Measurements from ENCODE around the gene ANKRD33.

ANKRD33 gene, protein sequence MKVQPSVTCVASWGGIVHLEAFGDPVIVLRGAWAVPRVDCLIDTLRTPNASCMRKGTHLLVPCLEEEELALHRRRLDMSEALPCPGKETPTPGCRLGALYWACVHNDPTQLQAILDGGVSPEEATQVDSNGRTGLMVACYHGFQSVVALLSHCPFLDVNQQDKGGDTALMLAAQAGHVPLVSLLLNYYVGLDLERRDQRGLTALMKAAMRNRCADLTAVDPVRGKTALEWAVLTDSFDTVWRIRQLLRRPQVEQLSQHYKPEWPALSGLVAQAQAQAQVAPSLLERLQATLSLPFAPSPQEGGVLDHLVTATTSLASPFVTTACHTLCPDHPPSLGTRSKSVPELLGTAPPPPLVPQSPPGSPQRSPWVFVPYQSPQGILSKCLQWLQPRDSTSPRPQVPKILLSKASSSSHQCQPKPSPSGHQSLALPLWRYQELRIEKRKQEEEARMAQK

DNA sequence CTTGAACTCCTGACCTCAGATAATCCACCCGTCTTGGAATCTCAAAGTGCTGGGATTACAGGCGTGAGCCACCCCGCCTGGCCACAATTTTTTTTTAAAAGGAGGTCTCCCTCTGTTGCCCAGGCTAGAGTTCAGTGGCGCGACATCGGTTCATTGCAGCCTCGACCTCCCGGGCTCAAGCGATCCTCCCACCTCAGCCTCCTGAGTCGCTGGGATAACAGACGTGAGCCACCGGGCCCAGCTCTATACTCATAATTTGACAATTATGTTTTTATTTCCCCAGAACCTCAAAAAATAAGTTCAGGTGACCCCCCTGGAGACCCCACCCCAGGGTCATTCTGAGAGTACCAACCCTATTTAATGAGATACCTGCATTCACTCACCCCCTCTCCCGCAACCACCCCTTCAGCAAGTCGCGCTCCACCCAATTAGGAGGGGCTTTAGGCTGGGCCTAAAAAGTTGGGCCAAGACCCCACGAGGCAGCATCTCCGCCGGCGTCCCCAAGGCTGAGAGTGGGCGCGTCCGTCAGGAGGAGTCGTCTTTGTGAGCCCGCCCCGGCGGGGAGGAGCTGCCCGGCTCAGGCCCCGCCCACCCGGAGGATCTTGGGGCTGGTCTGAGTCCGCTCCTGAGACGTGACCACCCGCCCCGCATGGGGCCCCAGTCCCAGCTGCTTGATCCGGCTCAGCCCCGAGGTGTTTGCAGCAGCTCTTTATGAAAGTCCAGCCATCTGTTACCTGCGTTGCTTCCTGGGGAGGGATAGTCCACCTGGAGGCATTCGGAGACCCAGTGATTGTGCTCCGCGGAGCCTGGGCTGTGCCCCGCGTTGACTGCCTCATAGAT is at the start of gene ANKRD33:
Gene ANKRD33 (plus strand): TSS at position 628 of the 840 bp plus-strand sequence. CDS start 84 bp downstream, at position 712.
- peaks cover 11% of the 10 kb centered on the region for H3K27me3 Mint-ChIP-seq
- intact Hi-C loops (cut with micrococcal nuclease): no loop called here
- H3K36me3 Mint-ChIP-seq (ENCODE audit: low read depth): no peaks in the 10 kb centered on the region
- H3K9me3 Mint-ChIP-seq: no peaks in the 10 kb centered on the region
- peak within 1 kb of the TSS; percentile 14 for H3K27ac Mint-ChIP-seq
- H3K4me3 Mint-ChIP-seq: no peak within 1 kb of the TSS
- H3K4me1 Mint-ChIP-seq (ENCODE audit: low read depth): peaks cover 63% of the 10 kb centered on the region

DNA sequence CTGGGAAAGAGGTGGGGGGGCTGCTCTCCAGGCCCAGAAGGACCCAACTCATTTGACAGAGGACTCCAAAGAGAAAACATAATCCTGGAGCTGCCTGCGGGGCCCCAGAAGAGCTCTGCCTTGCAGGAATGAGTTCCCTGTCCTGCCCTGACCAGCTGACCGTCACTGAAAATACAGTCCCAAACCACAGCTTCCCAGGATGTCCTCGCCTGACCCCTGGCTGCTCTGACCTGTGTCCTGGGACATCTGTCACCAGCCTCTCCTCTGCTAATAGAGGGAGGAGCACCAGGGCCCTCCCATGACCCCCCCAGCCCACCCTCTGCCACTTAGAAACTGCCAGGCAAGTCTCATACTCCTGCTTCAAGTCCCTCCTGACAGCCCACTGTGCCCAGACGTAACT is 49.1 kb upstream of the ANKRD33 start:
- peak overlapping the region; percentile 70 for H3K27ac Mint-ChIP-seq
- no peaks in the 10 kb centered on the region for H3K36me3 Mint-ChIP-seq (ENCODE audit: low read depth)
- H3K9me3 Mint-ChIP-seq: no peaks in the 10 kb centered on the region
- intact Hi-C loops (cut with micrococcal nuclease): no loop called here
- peaks cover 44% of the 10 kb centered on the region for H3K27me3 Mint-ChIP-seq
- H3K4me1 Mint-ChIP-seq (ENCODE audit: low read depth): peaks cover 41% of the 10 kb centered on the region
- no peak overlapping the region for H3K4me3 Mint-ChIP-seq

DNA sequence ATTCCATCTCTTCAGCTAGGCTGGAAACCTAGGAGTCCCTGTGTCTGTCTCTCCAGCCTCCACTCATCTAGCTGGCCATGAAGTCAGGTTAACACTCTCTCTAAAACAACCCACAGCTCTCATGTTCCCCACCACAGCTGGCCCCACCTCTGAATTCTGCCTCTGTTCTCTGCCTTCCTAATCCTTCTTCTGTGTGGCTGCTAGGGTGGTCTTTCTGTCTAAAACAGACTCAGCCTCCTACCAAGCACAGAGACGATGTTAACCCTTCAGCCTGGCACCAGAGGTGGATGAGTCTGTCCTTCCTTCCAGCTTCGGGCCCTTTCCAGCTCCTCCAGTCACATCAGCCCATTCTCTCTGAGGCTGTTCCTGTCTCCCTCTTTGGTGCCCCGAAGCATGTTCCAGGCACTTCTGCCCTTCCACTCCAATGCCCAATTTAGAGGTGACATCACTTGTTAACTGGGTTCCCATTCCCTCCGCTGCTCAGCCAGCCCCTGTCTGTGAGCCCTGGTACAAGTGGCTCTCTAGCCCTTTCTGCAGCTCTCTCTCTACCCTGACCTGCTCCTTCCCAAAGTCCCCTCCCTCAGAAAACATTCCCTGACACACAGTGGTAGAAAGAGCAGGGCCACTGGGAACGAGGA is 48.5 kb upstream of the ANKRD33 start:
- Mint-ChIP-seq H3K27me3 (peaks cover 48% of the 10 kb centered on the region), H3K27ac (peak overlapping the region; percentile 70)

DNA sequence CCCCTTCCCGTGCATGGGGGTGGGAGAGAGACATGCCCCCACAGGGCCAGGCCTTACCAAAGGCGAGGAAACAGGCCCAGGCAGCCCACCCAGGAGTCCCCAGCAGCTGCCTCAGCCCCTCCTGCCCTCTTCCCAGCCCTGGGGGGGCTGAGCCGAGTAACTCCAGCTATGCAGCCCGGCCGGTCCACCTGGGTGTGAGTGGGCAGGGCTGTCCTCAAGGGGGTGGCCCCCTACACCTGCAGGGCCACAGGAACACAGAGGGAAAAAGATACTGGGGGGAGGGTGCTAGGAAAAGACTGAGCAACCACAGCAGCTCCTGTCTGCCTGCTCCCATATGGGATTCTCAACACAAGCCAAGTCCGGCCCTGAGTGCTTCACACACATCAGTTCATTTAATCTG is 46.9 kb upstream of the ANKRD33 start:
- H3K27me3 Mint-ChIP-seq: peaks cover 63% of the 10 kb centered on the region
- peaks cover 47% of the 10 kb centered on the region for H3K4me1 Mint-ChIP-seq (ENCODE audit: low read depth)
- no peak overlapping the region for H3K4me3 Mint-ChIP-seq
- H3K9me3 Mint-ChIP-seq: no peaks in the 10 kb centered on the region
- intact Hi-C loops (cut with micrococcal nuclease): no loop called here
- H3K27ac Mint-ChIP-seq: no peak overlapping the region
- H3K36me3 Mint-ChIP-seq (ENCODE audit: low read depth): no peaks in the 10 kb centered on the region

More for the DNA sequence above, 48.5 kb upstream of the ANKRD33 start:
- Mint-ChIP-seq H3K36me3 (ENCODE audit: low read depth) (no peaks in the 10 kb centered on the region), H3K9me3 (no peaks in the 10 kb centered on the region), H3K4me1 (ENCODE audit: low read depth) (peaks cover 40% of the 10 kb centered on the region), H3K4me3 (no peak overlapping the region)
- intact Hi-C loops (cut with micrococcal nuclease): no loop called here

DNA sequence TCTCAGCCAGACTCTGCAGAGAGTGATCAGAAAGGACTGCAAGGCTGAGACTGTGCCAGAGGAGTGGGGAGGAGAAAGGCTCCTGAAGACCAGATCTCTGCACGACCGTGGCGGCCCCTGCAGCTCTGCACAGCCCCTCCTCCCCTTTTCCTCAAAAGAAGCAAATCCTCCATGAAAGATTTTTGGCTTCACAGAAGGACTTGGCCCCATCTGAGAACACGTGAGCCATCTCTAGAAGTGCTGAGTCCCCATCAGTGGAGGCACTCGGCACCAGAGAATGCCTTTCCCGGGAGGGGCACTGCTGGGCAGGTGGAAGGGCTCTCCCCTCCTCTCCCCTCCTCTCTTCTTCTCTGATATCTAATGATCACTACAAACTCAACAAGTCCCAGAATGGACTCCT is 46.2 kb upstream of the ANKRD33 start:
- H3K27me3 Mint-ChIP-seq: peaks cover 70% of the 10 kb centered on the region
- H3K9me3 Mint-ChIP-seq: no peaks in the 10 kb centered on the region
- H3K4me1 Mint-ChIP-seq (ENCODE audit: low read depth): peaks cover 55% of the 10 kb centered on the region
- no peaks in the 10 kb centered on the region for H3K36me3 Mint-ChIP-seq (ENCODE audit: low read depth)
- H3K27ac Mint-ChIP-seq: no peak overlapping the region
- intact Hi-C loops (cut with micrococcal nuclease): no loop called here
- H3K4me3 Mint-ChIP-seq: no peak overlapping the region

DNA sequence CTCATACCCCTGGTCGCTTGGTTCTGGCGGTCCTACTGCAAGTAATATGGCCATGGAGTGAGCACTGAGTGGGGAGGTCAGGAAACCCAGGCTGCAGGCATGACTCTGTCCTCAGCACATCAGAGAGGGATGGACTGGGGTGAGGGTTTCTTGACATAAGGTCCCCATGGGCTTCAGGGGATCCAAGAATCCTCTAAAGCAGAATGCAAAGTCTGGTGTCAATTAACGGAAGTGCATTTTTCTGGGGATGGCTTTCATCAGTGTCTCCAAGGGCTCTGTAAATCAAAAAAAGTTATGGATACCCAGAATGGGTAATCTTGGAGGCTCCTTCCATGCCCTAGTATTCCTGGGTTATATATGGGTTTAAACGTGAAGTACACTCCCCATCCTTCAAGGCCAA is 43.0 kb upstream of the ANKRD33 start:
- Mint-ChIP-seq H3K36me3 (ENCODE audit: low read depth) (no peaks in the 10 kb centered on the region), H3K27me3 (peaks cover 66% of the 10 kb centered on the region)

DNA sequence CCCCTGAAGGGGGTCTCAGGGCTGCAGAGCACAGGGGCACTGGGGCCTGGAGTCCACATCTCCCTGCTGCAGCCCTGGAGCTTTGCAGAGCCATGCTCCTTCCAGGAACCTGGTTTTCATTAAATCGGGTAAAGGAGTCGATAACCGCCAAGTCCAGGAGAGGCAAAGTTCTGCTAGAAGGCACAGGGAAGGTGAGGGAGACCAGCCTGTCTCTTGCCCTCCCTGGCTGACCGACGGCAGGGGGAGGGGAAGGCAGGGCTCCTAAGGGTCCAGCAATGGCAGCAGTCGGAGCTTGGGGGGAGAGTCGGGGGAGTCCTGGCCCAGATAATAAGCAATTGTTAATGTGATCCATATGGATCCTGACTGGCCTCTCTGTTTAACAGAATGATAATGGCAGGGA is 42.4 kb upstream of the ANKRD33 start:
- intact Hi-C loops (cut with micrococcal nuclease): no loop called here
- Mint-ChIP-seq H3K27me3 (peaks cover 66% of the 10 kb centered on the region), H3K9me3 (no peaks in the 10 kb centered on the region), H3K27ac (no peak overlapping the region), H3K4me1 (ENCODE audit: low read depth) (peaks cover 50% of the 10 kb centered on the region), H3K4me3 (no peak overlapping the region), H3K36me3 (ENCODE audit: low read depth) (no peaks in the 10 kb centered on the region)

More for the DNA sequence above, 43.0 kb upstream of the ANKRD33 start:
- Mint-ChIP-seq H3K4me1 (ENCODE audit: low read depth) (peaks cover 50% of the 10 kb centered on the region), H3K27ac (no peak overlapping the region), H3K4me3 (no peak overlapping the region), H3K9me3 (no peaks in the 10 kb centered on the region)
- intact Hi-C loops (cut with micrococcal nuclease): no loop called here

DNA sequence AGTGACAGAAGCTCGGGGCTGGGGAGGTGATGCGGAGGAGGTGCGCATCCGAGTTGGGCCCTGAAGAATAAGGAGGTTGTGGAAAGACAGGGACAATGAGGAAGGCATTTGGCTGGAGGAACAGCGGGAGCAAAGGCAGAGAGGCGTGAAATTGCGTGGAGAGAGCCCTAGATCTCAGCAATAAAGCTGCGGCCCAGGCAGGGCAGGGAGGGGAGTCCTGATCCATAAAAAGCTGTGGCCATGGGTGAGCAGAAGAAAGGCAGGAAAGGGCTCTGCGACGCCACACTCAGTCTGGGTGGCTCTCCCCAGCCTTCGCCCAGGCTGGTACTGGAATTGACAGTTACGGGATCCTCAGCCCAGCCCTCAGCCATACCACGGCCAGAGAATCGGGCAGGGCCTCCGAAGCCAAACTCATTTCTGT is 41.6 kb upstream of the ANKRD33 start:
- Mint-ChIP-seq H3K4me3 (peak overlapping the region; percentile 30), H3K36me3 (ENCODE audit: low read depth) (no peaks in the 10 kb centered on the region), H3K9me3 (no peaks in the 10 kb centered on the region), H3K4me1 (ENCODE audit: low read depth) (peaks cover 55% of the 10 kb centered on the region), H3K27me3 (peaks cover 69% of the 10 kb centered on the region), H3K27ac (no peak overlapping the region)
- intact Hi-C loops (cut with micrococcal nuclease): no loop called here

DNA sequence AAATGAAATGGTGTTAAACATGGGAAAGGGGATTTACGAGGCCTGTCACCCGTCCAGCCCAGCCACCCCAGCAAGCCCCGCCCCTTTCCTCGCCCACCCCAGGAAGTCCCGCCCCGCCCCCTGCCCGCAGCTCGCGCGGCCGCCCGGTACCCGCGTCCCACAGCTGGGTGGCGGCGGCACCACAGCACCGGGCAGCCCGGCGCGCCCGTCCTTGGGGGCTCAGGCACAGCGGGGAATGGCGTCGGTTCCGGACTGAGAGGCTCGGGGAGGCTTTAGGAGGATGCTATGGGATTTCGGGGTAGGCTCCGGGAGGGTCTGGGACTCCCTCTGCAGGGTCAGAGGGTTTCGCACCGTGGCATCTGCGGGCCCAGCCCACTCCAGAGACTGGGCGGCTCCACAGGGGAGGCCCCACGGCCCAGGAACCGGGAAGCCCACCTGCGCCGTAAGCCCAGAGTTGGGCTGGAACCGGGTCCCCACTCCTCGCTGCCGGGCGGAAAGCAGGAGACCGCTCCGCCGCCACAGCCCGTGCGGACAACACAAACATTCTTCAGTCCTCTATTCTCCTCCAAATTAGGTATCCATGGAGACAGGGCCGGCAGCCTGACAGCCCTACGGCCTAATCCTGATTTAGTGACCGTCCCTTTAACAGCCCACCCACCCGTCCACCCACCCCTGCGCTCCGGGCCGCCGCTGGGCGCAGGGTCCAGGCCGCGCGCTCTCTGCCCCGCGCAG is 40.8 kb upstream of the ANKRD33 start:
- intact Hi-C loops (cut with micrococcal nuclease): no loop called here
- Mint-ChIP-seq H3K36me3 (ENCODE audit: low read depth) (no peaks in the 10 kb centered on the region), H3K4me3 (peak overlapping the region; percentile 63), H3K27ac (no peak overlapping the region), H3K9me3 (no peaks in the 10 kb centered on the region), H3K4me1 (ENCODE audit: low read depth) (peaks cover 63% of the 10 kb centered on the region), H3K27me3 (peaks cover 62% of the 10 kb centered on the region)

DNA sequence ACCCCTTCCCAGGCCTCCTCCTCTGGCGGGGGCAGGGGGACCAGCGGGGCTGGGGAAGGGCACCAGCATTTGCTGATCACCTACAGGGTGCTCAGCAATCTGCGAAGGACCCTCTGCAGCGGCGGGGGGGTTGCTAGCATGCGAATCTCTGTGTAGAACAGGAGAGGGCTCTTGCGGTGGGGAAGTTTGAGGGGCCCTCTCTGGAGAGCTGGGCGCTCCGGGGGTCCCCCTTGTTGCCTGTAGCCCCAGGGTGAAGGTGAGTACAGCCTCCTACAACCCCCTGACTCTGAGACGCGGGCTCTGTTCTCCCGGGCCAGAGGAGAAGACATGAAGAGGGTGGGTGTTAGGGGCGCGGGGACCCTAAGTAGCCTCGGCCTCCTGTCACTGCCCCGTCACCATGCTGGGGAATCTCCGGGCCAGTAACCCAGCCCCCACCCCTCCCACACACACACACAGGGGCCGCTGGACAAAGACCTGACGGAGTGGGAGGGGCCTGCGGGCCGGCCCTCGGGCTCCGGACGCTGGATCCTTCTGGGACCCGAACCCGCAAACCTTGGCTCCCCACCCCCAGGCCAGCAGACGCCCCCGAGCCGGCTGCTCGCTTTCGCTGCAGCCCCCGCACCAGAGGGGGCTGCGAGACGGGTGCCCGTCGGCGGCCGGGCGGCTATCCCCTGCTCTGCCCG is 40.1 kb upstream of the ANKRD33 start:
- H3K4me3 Mint-ChIP-seq: peak overlapping the region; percentile 49
- H3K4me1 Mint-ChIP-seq (ENCODE audit: low read depth): peaks cover 70% of the 10 kb centered on the region
- intact Hi-C loops (cut with micrococcal nuclease): no loop called here
- no peaks in the 10 kb centered on the region for H3K36me3 Mint-ChIP-seq (ENCODE audit: low read depth)
- no peaks in the 10 kb centered on the region for H3K9me3 Mint-ChIP-seq
- H3K27ac Mint-ChIP-seq: no peak overlapping the region
- peaks cover 57% of the 10 kb centered on the region for H3K27me3 Mint-ChIP-seq

DNA sequence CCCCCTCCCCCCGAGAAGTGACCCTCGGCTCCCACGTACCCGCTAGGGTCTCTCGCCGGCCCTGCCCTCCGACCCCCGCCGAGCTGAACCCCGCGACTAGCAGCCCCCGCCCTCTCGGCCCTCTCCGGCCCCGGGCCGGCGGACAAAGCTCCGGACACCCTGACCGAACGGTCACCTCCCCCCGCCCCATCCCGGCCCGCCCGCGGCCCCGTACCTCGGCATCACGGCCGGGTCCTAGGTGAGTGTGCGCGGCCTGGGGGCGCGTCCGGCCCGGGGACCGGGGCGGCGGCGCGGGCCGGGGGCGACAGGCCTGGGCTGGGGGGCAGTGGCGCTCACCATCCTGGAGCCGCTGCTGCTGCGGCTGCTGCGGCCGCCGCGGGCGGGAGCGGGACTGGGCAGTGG is 39.6 kb upstream of the ANKRD33 start, which contains the start of gene FIGNL2:
Gene FIGNL2 (minus strand): TSS at position 393 of the 402 bp plus-strand sequence. CDS start 26,305 bp downstream, outside the sequence.
- Mint-ChIP-seq H3K27ac (no peak within 1 kb of the TSS), H3K4me3 (peak within 1 kb of the TSS; percentile 49), H3K27me3 (peaks cover 53% of the 10 kb centered on the region)

DNA sequence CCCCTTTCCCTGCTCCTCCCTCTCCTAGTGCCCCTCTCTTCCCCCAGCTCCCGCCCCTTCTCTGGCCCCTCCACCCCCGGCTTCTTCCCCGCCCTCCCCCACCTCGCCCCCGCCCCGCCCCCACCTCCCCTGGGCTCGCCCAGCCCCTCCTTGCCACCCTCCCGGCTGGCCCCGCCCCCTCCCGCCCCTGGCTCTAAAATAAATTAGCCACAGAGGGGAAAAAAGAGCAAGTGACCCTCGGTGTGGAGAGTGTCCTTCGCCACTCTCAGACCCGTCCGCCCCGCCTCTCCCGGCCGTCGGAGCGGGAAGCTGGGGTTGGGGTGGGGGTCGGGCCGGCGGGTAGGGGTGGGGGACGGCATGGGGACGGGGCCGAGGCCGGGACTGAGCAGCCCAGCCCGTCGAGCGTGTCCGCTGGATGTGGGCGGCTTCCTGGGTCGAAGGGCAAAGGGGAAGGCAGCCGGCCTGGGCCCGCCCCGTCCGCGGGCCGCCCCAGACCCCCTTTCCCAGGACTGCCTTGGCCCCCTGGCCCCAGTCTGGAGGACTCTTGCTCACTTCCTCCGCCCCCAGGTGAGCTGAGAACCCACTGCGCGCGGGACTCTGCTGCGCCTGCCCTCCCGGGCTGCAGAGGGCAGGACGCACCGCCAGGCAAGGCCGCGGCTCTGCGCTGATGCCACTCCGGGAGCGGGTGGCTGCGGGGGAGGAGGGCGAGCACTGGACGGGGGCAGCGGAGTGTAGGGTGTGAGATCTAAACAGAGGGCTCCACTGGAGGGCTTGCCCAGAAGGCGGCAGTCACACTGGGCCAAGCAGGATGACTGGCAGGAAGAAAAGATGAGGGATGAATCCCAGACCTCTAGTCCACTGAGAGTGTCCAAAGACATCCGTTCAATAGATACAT is 38.8 kb upstream of the ANKRD33 start:
- intact Hi-C loops (cut with micrococcal nuclease): no loop called here

More for the DNA sequence above, 39.6 kb upstream of the ANKRD33 start, which contains the start of gene FIGNL2:
- Mint-ChIP-seq H3K4me1 (ENCODE audit: low read depth) (peaks cover 75% of the 10 kb centered on the region), H3K36me3 (ENCODE audit: low read depth) (no peaks in the 10 kb centered on the region), H3K9me3 (no peaks in the 10 kb centered on the region)
- intact Hi-C loops (cut with micrococcal nuclease): no loop called here

More for the DNA sequence above, 38.8 kb upstream of the ANKRD33 start:
- Mint-ChIP-seq H3K4me1 (ENCODE audit: low read depth) (peaks cover 76% of the 10 kb centered on the region), H3K9me3 (no peaks in the 10 kb centered on the region), H3K4me3 (no peak overlapping the region), H3K36me3 (ENCODE audit: low read depth) (no peaks in the 10 kb centered on the region), H3K27me3 (peaks cover 47% of the 10 kb centered on the region), H3K27ac (no peak overlapping the region)
